Left renal cortex interstitium (tissue), 4 donors: Measurements from ENCODE around the gene GALNT17. TPM values are rescaled to one million over a fixed set of nuclear protein-coding genes. Genes with fewer than 3 reads are reported as not detected.
"Not testable (repeated sequence)": the region's sequence is repeated elsewhere in the genome, so short reads cannot be mapped to it uniquely, and the experiment has no call there.

Experiments
- DNase-seq, 4 donors: peaks; one replicate each; pipeline ENCODE4 v3.0.0-alpha.2; 2013; ENCODE audit warnings: low read depth in 4 of 4, low spot score in 2 of 4, missing footprints in 1 of 4
- polyA plus RNA-seq, 4 donors: library from polyadenylated mRNA; unstranded; fragments of 120-200 nt; gene quantifications; one replicate each; pipeline ENCODE4 v1.2.1, GENCODE V29; 2013; ENCODE audit not compliant: insufficient read length in 4 of 4

The GALNT17 gene
- polyA plus RNA-seq, 4 donors = 3.1 to 4.8 (median 4.2) TPM

DNA sequence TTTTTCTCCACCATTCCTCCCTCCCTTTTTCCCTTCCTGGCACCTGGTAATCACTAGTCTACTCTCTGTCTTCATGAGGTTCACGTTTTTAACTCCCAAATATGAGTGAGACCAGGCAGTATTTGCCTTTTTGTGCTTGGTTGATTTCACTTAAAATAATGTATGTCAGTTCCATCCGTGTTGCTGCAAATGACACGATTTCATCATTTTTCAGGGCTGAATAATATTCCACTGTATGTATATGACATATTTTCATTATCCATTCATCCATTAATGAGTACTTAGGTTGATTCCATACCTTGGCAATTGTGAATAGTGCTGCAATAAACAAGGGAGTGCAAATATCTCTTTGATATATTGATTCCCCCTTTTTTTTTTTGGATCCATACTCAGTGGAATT is 25.8 kb downstream of the GALNT17 start:
- DNase-seq = no peak

DNA sequence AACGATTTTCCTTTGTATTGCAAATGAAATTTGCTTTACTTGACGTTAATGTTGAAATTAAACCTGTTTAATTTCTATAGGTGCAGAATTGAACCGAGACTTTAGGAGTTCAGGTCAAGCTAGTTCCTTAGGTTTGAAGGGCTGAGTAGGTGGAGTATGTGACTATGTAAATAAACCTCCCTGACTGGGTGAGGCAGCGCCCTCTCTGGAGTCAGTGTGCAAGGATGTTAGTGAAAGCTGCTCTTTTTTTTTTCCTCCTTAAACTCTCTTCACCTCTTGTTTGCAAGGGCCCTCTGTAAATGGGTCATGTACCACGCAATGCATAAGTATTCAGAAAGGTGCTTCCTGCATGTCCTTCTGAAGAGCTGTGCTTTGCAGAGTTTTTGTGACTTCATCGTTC is 33.8 kb downstream of the GALNT17 start:
- DNase-seq = no peak

DNA sequence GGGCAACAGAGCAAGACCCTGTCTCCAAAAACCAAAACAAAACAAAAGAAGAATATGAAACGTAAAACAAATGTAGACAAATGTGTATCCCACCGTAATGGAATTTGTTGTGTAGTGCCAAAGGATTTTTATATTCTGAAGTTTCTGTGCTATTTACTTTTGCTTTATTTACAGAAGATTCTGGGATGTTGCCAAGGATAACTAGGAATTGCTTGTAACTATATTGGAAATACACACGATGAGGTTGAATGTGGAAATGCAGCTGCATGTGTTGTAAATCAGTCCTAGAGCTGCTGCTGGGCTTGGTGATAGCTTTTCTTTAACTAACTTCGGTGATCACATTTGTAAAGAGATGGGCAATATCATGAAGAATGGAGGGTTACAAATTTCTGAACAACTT is 39.5 kb downstream of the GALNT17 start:
- DNase-seq = no peak

DNA sequence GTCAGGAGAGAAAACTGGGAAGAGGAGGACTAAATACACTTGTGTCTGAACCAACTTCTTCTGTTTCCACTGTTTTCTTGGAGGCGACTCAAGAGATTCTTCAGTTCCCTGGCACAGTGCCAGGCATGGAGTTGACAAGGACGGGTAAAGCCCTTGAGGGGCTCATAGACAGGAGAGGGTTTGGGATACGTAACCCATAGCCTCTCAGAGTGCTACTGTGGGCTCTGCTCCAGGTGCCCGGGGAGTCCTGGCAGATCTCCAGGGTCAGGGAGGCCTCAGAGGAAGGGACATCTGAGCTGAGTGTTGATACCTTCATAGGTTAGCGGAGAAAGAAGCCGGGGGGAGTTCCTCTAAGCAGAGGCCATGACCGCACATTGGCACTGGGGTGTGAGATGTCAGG is 42.0 kb downstream of the GALNT17 start:
- DNase-seq = no peak

DNA sequence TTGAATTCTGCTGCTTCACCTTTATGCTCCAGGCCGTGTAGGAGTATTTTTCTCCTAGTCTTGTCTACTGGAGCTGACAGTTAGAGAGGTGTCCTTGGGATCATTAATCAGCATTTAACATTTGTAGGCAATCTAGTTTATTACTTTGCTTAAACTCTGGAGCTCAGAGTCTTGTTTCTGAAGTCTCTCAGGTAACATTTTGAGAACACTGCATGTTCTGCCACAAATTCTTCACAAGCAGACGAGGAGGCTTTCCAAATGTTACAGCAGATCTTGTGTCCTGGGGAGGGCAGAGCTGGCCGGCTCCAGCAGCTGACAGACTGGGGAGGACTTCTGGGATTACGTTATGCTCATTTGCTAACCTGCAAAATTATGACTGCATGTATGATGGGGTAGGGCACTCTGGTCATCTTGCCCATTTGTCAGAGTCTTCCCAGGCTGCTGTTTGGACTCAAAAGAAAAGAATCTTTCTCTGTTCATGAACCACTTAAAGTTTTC is 50.5 kb downstream of the GALNT17 start:
- DNase-seq = no peak

DNA sequence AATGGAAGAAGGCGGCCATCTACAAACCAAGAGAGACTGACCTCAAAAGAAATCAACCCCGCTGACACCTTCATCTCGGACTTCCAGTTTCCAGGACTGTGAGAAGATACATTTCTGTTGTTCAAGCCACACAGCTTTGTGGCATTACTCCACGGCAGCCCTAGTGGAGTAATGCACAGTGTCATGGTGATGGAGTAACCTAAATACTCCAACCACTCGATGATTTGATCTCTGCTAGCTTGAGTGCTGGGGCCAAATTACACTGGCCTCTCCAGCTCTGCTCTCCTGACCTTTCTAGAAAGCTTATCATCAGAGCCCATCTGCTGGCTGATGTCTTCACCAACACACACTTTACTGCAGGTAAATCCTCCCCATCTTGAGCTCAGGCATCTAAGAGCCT is 52.2 kb downstream of the GALNT17 start:
- no peak for DNase-seq

DNA sequence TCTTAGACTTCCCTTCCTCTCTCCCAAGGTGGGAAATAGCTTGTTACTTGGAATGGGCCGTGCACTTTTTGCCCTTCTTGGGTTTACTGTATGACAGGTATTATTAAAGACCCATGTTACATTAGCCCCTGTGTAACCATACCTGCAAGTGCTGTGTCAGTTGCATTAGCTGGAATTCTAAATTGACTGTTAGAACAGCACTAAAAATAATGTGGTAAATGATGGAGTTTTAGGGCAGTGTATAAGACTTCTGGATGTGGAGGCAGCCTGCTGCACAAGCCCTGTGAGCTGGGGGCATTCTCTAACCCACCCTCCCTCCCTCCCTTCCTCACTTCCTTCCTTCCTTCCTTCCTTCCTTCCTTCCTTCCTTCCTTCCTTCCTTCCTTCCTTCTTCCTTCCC is 52.7 kb downstream of the GALNT17 start:
- DNase-seq = no peak

DNA sequence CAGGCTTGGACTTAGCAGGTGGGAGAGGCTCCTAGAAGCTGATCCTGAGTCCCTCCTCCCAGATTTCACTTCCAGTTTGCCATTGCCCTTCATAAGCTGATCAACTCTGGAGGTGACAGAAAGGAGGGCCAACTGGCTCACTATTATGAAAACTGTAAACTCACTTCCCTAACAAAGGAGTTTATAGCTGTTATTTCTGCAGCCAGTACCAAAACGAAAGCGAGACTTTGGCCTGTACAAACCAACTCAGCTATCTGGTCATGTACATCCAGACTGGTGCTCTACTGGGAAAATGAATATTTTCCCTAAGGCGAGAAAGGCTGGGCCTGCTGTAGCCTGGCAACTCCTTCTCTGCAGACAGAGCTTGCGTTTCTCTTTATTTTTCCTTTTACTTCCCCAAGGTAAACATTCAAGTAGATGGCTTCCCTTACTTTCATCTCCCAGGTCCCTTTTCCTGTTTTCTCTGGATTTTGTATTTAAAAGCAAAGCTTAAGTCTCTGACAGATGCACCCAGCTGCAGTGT is 54.7 kb downstream of the GALNT17 start:
- DNase-seq = no peak

DNA sequence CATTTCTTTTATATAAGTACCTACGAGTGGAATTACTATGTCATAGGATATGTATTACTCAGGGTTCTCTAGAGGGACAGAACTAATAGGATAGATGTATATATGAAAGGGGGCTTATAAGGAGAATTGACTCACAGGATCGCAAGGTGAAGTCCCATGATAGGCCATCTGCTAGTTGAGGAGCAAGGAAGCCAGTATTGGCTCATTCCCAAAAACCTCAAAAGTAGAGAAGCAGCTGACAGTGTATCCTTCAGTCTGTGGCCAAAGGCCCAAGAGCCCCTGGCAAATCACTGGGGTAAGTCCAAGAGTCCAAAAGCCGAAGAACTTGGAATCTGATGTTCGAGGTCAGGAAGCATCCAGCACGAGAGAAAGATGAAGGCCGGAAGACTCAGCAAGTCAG is 59.8 kb downstream of the GALNT17 start:
- no peak for DNase-seq

DNA sequence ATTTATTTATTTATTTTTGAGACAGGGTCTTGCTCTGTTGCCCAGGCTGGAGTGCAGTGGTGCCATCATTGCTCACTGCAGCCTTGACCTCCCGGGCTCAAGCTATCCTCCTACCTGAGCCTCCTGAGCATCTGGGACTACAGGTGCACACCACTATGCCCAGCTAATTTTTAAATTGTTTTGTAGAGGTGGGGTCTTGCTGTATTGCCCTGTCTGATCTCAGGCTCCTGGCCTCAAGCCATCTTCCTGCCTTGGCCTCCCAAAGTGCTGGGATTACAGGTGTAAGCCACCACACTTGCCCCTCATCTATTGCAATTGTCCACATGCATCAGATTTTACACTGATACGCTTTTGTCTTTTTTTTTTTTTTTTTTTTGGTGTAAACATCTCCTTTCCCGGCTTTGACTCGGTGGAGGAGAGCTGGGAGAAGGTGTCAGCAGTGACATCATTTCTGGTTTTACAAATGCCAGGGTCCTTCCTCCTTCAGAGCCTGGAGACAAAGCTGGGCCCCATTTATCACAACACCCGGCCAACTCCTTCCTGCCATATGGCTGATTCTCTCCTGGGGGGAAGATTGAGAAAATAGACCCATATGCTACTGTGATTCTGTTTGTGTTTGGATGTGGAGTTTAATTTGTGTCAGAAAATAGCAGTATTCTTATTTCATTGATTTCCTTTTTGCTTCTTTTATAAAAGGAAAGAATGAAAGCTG is 61.3 kb downstream of the GALNT17 start:
- DNase-seq = no peak

DNA sequence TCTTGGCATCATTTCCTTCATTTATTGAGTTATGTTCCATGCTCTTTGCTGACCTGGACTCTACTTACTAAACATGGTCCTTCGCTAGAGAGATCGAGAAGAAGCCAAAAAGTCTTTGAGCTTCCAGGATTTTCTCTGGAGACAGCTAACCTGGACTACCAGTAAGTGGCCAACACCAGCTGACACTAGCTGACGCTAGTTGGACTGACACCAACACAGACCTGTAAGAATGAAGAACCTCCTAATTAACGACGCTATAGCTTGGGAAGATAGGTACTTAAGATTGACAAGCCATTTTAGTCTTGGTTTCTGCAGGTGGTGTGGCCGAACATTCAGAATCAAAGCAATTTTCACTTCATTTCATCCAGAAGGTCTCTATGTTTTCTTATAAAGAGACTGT is 66.4 kb downstream of the GALNT17 start:
- no peak for DNase-seq

DNA sequence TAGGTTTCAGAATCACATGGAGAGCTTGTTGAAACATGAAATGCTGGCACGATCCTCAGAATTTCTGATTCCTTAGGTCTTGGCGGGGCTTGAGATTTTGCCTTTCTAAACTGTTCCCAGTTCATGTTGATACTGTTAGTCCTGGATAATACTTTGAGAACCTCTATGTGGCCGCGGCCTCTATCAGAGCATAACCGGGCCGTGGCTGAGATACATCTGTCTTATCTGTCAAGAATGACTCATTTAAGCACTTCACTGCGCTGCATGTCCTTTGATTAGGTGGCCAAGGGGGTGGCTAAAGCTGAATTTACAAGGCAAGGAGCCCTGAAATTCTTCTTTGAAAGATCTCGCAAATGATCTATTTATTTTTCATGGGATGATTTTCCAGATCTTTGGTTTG is 66.9 kb downstream of the GALNT17 start:
- no peak for DNase-seq

DNA sequence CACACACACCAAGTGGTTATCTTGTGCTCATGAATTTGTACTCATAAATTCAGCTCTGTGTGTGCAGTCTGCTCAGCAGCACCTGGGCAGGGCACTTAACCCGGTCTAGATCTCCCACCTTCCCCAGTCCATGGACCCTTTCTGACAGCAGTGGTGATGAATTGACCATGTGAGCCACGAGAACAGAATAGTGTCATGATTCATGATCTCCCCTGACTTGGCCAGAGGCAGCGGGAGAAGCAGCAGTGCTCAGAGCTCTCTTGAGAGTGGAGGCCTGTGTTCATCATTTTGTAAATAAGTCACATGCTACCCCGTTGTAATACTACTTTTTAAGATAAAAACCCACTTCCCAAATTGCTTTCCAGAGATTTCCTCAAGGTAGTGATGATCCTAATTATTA is 74.2 kb downstream of the GALNT17 start:
- DNase-seq = no peak

DNA sequence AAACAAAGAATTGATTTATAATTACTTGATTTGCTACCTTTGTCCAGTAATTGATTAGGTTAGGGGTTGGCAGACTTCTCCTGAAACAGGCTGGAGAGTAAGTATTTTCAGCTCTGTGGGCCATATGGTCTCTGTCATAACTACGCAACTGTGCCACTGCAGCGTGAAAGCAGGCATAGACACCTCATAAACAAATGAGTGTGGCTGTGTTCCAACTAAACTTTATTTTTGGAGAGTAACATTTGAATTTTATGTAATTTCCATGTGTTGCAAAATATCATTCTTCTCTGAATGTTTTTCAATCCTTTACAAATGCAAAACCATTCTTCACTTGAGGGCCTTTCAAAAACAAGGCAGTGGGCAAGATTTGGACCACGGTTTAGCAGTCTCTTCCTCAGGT is 76.9 kb downstream of the GALNT17 start:
- DNase-seq = no peak

DNA sequence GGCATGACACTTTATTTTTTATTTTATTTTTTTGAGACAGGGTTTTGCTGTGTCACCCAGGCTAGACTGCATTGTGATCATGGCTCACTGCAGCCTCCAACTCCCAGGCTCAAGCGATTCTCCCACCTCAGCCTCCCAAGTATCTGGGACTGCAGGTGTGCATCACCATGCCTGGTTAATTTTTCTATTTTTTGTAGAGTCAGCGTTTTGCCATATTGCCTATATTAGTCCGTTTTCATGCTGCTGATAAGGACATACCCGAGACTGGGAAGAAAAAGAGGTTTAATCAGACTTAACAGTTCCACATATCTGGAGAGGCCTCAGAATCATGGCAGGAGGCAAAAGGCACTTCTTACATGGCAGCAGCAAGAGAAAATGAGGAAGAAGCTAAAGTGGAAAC is 77.5 kb downstream of the GALNT17 start:
- DNase-seq = not testable (repeated sequence)

DNA sequence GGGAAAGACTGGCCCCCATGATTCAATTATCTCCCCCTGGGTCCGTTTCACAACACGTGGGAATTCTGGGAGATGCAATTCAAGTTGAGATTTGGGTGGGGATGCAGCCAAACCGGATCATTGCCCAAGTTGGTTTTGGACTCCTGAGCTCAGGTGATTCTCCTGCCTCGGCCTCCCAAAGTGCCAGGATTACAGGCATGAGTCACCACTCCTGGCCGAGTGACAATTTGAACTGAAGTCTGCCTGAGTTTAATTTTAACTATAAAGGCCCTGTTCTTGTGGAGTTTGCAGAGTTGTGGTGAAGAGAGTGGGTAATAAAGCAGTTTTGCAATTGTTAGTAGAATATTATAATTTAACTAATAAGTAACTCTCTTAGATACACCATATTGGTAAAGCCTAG is 78.3 kb downstream of the GALNT17 start:
- DNase-seq = no peak

DNA sequence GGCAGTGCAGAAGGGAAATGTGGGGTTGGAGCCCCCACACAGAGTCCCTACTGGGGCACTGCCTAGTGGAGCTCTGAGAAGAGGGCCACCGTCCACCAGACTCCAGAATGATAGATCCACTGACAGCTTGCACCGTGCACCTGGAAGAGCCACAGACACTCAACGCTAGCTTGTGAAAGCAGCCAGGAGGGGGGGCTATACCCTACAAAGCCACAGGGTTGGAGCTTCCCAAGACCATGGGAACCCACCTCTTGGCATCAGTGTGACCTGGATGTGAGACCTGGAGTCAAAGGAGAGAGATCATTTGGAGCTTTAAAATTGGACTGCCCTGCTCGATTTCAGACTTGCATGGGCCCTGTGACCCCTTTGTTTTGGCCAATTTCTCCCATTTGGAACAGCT is 80.5 kb downstream of the GALNT17 start:
- DNase-seq = not testable (repeated sequence)

DNA sequence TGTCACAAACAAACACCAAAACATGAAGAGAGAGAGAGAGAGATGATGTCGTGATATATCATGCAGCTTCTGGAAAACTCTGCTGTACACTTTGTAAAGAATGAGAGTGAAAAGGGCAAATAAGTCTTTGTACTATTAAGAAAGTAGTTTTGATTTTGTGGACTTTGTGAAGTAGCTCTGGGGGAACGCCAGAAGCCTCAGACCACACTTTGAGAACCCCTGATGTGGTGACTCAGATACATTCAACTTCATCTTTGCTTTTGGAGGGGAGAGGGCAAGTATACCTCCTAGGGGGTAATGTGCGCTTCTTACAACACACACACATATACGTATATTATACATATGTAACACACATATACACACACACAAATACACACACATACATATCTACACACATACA is 84.3 kb downstream of the GALNT17 start:
- DNase-seq = no peak

DNA sequence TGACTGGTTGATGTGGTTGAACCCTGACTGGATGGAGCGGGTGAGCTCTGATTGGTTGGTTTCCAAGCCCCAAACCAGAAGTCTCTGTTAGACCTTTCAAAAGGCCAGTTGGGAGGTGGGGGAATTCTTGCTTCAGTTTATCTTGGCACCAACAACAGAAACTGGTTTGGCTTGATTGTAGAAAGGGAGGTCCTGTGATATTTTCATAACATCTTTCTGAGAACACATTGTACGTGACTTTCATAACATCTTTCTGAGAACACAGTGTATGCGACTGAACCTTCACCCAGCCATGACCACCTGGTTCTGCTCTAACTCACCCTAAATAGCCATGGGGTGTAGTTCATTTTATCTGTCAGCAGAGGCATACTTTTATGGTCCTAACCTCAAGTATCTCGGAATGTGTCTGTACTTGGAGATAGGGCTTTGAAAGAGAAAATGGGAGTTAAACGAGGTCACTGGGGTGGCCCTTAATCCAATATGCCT is 88.3 kb downstream of the GALNT17 start:
- DNase-seq = no peak

DNA sequence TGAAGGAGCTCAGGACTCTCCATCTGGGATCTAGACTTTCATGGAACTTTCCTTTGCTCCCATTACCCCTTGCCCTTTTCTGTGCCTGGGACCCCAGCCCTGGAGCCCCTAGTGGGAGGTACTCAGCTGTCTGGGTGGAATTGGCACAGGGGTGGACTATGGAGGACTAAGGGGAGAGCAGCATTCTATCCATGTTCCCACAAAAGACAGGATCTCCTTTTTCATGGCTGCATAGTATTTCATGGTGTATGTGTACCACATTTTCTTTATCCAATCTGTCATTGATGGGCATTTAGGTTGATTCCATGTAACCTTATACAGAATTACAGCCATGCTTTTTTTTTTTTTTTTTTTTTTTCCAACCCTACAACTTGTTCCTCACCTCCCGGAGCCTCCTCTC is 89.1 kb downstream of the GALNT17 start:
- no peak for DNase-seq

DNA sequence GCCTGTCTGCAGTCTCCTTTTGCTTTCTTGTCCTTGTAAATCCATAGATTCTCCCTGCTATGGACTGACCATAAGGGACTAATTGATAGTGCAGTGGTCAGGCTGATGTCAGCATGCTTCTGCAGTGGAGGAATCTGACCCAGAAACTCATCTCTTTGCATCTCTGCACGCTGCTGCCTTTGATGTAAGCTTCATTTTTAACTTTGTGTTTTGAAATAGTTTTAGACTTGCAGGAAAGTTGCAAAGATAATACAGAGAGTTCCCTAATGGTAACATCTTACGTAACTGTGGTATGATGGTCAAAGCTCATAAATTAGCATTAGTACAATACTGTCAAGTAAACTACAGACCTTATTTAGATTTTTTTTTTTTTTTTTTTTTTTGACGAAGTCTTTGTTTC is 89.6 kb downstream of the GALNT17 start:
- no peak for DNase-seq

DNA sequence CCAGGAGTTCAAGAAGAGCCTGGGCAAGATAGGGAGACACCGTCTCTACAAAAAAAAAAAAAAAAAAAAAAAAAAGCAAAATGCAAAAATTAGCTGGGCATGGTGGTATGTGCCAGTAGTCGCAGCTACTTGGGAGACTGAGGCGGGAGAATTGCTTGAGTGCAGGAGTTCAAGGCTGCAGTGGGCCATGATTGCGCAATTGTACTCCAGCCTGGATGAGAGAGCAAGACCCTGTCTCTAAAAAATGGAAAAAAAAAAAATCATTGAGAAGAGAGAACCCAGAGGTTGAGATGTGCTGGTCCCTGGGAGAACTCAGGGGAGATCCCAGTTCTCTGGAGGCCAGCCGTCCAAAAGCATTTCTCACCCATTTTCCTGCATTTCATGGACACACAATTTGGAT is 95.2 kb downstream of the GALNT17 start:
- DNase-seq = no peak

DNA sequence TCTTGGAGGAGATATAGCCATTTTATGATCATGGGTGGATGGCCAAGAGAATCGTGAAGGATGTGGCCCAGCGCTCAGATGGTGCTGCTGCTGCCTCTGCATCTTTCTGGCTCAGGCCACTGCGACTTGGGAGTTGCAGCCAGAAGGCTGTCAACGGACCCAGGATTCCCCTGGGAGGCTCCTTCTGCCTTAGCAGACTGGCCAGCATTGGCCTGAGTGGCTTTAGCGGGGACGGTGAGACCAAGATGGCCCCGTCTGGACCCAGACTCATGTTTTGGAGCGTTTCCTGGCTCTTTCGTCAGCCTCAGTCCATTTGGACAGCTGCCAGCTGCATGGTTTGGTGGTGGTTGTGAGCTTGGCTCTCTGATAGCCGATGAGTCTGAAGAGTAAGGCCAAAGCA is 97.2 kb downstream of the GALNT17 start:
- no peak for DNase-seq
